Brain pericyte (primary cell): ENCODE data around the gene DEFB125.
"Not testable (repeated sequence)": the region's sequence is repeated elsewhere in the genome, so short reads cannot be mapped to it uniquely, and the experiment has no call there.

Experiments
- DNase-seq: peaks from one replicate; pipeline ENCODE4 v3.0.0-alpha.2; 2012; ENCODE audit warnings: low read depth, low spot score

The DEFB125 gene, protein sequence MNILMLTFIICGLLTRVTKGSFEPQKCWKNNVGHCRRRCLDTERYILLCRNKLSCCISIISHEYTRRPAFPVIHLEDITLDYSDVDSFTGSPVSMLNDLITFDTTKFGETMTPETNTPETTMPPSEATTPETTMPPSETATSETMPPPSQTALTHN

DNA sequence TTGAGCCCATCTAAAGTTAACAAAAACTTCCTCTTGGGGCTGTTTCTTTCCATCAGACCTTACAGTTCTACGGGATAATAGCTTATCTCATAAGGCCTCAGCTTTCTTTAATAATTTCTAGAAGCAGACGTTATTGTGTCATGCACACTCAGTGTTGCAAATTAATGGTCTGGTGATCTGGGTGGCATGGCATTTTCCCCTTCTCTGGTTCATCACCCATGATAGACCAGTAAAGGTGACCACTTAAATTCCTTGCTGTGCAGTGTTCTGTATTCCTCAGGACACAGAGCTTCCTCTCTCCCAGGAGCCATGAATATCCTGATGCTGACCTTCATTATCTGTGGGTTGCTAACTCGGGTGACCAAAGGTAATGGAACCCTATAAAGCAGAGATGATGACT is at the start of gene DEFB125:
Gene DEFB125, plus strand, starts transcription at position 272 of the 400 bp plus-strand sequence. Its CDS starts 38 bp downstream, at position 310.
- no peak for DNase-seq

DNA sequence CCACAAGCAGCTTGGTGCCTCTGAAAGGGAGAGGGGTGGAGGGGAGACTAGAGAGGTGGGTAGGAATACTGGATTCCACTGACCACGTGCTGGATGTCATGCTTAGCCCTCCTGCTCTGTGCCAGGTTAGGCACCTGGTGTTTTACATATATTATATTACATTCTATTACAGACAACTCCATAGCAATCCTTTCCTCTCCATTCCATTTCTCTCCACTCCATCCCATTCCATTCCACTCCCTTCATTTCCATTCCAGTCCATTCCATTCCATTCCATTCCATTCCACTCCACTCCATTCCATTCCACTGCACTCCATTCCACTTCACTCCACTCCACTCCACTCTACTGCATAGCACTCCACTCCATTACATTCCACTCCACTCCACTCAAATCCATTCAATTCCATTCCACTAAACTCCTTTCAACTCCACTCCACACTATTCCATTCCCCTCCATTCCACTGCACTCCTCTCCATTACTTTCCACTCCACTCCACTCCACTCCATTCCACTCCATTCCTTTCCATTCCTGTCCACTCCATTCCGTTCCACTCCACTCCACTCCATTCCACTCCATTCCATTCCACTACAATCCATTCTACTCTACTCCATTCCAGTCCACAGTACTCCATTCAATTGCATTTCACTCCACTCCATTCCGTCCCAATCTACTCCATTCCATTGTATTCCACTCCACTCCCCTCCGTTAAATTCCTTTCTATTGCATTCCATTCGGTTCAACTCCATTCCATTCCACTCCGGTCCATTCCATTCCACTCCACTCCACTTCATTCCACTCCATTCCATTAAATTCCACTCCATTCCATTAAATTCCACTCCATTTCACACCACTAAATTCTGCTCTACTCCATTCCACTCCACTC is 27.2 kb upstream of the DEFB125 start:
- DNase-seq, result no peak

DNA sequence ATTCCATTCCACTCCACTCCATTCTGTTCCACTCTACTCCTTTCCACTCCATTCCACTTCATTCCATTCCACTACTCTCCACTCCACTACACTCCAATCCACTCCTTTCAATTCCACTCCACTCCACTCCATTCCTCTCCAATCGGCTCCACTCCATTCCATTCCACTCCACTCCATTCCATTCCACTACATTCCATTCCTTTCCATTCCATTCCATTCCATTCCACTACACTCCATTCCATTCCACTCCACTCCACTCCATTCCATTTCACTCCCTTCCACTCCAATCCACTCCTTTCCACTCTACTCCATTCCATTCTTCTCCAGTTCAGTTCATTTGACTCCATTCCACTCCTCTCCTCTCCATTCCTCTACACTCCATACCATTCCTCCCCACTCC is 26.2 kb upstream of the DEFB125 start:
- DNase-seq, result no peak

DNA sequence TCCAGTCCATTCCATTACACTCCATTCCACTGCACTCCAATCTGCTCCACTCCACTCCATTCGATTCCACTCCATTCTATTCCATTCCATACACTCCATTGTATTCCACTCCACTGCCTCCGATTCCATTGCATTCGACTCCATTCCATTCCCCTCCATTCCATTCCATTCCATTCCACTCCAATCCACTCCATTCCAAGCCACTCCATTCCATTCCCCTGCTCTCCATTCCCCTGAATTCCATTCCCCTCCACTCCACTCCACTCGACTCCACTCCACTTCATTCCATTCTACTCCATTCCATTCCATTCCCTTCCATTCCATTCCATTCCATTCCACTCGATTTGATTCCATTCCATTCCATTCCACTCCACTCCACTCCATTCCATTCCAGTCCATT is 25.7 kb upstream of the DEFB125 start:
- no peak for DNase-seq

DNA sequence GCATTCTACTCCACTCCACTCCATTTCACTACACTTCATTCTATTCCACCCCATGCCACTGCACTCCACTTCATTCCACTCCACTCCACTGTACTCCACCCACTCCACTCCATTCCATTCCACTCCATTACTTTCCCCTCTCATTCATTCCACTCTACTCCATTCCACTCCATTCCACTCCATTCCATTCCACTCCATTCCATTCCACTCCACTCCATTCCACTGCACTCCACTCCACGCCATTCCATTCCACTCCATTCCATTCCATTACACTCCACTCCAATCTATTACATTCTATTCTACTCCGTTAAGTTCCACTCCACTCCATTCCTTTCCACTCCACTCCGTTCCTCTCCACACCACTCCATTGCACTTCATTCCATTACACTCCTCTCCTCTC is 25.0 kb upstream of the DEFB125 start:
- no peak for DNase-seq

DNA sequence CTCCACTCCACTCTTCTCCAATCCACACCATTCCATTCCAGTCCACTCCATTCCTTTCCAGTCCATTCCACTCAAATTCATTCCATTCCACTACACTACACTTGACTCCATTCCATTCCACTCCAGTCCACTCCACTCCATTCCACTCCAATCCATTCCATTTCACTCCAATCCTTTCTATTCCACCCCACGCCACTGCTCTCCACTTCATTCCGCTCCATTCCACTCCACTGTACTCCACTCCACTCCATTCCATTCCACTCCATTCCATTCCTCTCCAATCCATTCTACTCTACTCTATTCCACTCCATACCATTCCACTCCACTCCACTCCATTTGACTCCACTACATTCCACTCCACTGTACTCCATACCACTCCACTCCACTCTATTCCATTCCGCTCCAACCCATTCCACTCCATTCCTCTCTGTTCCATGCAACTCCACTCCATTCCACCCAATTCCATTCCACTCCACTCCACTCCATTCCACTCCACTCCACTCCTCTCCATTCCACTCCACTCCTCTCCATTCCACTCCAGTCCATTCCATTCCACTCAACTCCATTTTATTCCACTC is 23.4 kb upstream of the DEFB125 start:
- DNase-seq, result no peak

DNA sequence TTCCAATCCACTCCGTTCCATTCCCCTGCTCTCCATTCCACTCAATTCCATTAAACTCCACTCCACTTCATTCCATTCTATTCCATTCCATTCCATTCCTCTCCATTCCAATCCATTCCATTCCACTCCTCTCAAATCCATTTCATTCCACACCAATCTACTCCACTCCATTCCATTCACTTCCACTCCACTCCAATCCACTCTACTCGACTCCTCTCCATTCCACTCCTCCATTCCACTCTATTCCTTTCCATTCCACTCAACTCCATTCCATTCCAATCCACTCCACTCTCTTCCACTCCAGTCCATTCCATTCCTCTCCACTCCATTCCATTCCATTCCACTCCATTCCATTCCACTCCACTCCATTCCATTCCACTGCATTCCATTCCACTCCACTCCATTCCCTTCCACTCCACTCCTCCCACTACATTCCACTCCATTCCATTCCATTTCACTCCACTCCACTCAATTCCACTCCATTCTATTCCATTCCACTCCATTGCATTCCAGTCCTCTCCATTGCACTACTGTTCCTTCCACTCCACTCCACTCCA is 22.6 kb upstream of the DEFB125 start:
- no peak for DNase-seq

DNA sequence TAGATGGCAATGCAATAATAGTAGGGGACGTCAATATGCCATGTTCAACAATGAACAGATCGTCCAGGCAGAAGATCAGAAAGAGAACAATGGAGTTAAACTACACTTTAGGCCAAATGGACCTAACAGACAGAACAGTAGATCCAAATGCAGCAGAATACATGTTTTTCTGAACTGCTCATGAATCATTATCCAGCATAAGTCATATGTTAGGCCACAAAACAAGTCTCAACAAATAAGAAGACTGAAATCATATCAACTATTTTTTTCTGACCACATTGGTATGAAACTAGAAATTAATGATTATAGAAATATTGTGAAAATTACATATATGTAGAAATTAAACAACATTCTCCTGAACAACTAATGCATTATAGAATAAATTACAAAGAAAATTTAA is 10.2 kb upstream of the DEFB125 start:
- no peak for DNase-seq

DNA sequence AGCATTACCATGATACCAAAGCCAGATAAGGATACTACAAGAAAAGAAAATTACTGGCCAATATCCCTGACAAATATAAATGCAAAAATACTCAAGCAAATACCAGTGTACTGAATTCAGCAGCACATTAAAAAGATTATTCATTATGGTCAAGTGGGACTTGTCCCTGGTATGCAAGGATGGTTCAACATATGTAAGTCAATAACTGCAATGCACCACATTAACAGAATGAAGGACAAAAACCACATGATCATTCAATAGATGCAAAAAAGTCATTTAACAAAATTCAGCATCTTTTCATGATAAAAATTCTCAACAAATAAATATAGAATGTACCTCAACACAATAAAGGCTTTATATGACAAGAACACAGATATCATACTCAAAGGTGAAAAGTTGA is 9.1 kb upstream of the DEFB125 start:
- no peak for DNase-seq

DNA sequence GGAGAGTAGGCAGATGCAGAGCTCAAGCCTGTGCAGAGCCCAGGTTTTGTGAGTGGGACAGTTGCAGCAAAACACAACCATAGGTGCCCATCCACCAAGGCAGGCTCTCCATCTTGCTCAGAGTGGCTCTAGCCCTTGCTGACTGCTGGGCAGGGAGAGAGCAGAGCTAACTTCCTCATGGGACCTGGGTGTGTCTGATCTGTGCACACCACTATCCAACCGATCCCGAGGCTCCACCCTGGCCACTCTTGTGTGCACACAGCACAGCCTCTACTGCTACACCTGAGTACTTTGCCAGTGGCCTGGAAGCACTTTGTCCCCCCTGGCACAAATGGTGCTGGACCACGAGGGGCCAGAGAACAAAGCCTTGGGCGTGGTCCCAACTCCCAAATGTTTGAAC is 7.9 kb upstream of the DEFB125 start:
- DNase-seq, result no peak

DNA sequence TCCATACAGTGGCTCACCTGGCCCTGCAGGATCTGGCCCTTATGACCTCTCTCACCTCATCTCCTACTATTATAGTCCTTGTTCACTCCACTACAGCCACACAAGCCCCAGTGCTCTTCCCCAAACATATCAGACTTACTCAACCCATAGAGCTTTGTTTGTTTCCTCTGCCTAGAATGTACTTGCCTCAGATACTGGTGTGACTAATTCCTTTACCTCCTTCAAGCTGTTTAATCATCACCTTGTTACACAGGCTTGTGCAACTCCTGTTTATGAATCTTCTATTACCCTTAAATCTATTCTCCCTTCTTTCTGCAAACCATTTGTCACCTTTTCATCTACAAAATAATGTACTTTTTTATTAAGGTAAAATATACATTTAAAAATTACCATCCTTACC is 3.2 kb downstream of the DEFB125 start:
- no peak for DNase-seq

DNA sequence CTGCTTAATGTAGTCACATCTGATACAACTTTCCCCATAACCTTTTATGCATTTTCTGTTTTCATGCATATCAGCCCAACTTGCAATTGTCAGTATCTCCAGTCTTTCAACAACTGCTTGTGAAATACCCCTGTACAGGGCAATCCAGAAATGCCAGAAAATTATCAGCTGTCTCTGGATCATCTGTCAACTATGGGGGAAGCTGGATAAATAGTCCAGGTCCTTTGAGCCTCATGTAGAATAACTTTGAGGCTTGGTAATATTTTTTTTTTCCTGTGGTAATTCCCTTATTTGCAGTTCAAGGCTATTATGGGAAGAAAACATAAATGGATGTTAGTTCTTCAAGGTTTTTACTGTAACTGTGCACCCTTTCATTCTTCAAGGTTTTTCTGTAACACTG is 6.2 kb downstream of the DEFB125 start:
- DNase-seq, result no peak

DNA sequence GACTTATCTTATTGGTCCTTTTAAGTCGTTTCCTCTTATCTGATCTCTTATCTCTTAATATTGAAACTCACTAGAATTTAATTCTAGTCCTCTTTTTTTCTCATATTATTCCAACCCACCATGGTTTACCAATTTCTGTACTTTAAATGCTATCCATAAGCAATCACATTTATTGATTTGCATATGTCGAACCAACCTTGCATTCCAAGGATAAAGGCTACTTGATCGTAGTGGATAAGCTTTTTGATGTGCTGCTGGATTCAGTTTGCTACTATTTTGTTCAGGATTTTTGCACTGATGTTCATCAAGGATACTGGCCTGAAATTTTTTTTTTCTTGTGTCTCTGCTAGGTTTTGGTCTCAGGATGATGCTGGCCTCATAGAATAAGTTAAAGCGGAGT is 7.7 kb downstream of the DEFB125 start:
- DNase-seq, result no peak

DNA sequence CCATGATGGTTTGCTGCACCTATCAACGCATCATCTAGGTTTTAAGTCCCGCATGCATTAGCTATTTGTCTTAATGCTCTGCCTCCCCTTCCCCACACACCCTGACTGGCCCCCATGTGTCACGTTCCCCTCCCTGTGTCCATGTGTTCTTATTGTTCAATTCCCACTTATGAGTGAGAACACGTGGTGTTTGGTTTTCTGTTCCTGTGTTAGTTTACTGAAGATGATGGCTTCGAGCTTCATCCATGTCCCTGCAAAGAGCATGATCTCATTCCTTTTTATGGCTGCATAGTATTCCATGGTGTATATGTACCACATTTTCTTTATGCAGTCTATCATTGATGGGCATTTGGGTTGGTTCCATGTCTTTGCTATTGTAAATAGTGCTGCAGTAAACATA is 10.2 kb downstream of the DEFB125 start:
- not testable (repeated sequence) for DNase-seq

DNA sequence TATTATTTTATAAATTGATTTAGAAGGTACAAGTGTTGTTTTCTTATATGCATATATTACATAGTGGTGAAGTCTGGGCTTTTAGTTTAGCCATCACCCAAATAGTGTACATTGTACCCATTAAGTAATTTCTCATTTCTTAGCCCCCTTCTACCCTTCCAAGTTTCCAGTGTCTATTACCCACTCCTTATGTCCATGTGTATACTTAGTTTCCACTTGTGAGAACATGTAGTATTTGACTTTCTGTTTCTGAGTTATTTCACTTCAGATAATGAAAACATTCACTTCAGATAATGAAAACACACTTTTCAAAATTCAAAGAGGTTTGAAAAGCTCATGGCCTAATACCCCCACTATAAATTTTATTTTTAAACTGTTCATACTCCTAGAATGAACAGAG is 14.5 kb downstream of the DEFB125 start:
- DNase-seq, result no peak

DNA sequence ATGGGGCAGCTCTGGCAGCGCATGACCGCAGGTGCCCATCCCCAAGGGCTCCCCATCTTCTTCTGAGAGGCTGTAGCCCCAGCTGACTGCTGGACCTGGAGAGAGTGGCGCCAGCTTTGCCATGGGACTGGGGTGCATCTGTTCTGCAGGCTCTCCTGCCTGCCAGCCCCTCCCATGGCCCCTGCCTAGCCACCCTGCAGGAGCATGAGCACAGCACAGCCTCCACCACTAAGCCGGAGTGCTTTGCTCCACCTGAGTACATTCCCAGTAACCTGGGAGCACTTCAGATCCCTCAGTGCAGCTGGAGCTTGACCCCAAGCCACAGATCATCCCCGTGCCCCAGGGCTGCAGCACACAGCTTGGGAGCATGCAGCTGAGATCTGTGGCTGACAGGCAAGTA is 16.0 kb downstream of the DEFB125 start:
- DNase-seq, result no peak

DNA sequence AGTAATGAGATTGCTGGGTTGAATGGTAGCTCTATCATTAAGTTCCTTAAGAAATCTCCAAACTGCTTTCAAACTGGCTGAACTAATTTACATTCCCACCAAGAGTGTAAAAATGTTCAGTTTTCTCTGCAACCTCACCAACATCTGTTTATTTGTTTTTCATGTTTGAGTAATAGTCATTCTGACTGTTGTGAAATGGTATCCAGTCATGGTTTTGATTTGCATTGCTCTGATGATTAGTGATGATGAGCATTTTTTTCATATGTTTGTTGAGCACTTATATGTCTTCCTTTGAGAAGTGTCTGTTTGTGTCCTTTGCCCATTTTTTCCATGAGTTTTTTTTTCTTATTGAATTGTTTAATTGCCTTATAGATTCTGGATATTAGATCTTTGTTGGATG is 24.9 kb downstream of the DEFB125 start:
- DNase-seq, result no peak

DNA sequence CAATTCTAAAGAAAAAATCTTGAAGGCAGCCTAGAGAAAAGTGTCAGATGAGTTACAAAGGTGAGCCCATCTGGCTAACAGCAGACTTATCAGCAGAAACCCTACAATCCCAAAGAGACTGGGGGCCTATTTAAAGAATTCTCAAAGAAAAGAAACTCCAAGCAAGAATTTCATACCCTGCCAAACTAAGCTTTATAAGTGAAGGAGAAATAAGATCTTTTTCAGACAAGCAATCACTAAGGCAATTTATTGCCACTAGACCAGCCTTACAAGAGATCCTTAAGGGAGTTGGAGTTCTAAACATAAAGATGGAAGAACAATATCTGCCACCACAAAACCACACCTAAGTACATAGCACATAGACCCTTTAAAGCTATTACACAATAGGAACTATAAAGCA is 30.0 kb downstream of the DEFB125 start:
- no peak for DNase-seq

DNA sequence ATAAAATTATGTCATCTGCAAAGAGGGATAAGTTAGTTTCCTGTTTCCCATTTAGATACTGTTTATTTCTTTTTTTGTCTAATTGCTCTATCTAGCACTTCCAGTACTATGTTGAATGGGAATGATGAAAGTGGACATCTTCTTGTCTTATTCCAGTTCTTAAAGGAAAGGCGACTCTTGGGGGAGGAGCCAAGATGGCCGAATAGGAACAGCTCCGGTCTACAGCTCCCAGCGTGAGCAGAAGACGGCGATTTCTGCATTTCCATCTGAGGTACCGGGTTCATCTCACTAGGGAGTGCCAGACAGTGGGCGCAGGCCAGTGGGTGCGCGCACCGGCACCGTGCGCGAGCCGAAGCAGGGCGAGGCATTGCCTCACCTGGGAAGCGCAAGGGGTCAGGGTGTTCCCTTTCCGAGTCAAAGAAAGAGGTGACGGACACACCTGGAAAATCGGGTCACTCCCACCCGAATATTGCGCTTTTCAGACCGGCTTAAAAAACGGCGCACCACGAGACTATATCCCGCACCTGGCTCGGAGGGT is 42.4 kb downstream of the DEFB125 start:
- DNase-seq, result not testable (repeated sequence)

DNA sequence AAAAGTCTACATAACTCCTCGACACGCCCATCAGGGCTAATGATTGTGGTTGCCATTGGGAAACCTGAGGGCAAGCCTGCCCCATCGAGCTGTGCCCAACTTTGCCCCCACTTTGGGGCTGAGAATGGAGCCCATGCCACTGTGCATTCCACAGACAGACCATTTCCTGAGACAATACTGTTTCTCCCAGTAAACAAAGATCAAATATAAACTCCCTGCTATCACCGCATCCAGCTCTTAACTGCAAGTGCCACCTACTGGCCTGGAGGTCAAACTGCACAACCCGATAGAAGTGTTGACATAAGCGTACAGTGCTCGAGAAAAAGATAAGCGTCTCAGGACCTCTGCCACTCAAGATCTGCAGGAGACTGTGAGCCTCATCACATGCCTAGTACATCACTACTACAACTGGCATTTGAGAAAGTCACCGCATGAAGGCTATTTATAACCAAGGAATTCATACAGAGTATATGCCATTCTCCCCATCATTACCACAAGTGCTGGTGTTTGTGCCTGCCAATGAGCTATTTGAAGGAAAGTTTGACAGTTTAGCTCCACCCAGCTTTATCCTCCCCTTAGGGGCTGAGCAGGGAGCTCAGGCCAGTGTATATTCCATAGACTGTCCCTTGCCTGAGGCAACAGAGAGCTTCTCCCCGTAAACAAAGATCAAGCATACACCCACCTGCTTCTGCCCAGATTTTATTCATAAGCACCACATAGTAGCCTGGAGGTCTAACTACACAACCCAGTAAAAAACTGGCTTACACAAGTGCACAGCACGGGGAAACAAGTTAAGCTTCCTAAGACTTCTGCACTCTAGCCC is 50.4 kb downstream of the DEFB125 start:
- DNase-seq, result no peak

DNA sequence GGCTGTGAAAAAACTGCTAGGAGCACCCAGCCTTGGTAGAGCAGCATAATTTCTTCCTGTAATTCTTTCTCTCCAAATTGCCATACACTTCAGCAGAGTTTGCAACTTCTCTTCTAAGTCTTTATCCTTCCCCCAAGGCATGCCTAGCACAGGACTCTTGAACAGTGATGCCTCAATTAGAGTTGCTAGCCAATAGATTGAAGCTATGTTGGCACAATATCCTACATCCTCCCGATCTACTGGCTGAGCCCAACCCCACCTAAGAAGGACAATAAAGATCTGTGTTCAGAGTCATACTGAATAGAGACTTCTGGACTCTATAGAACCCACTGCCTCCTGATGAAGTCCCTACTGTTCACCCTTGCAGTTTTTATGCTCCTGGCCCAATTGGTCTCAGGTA is 54.8 kb downstream of the DEFB125 start, which contains the start of gene DEFB126:
Gene DEFB126, plus strand, starts transcription at position 301 of the 400 bp plus-strand sequence. Its CDS starts 39 bp downstream, at position 340.
- DNase-seq, result no peak
